NOMO-1 (cell line): ENCODE results near the gene N4BP2.
A peak's percentile ranks its signal among the peaks of the same experiment; 100 is the strongest.

Experiments
- DNase-seq, 2 experiments: peaks; one replicate each; lab custom pipeline; 2025; ENCODE audit not compliant: unreplicated experiment in 2 of 2; lab: John Stamatoyannopoulos, UW

Gene N4BP2

DNA sequence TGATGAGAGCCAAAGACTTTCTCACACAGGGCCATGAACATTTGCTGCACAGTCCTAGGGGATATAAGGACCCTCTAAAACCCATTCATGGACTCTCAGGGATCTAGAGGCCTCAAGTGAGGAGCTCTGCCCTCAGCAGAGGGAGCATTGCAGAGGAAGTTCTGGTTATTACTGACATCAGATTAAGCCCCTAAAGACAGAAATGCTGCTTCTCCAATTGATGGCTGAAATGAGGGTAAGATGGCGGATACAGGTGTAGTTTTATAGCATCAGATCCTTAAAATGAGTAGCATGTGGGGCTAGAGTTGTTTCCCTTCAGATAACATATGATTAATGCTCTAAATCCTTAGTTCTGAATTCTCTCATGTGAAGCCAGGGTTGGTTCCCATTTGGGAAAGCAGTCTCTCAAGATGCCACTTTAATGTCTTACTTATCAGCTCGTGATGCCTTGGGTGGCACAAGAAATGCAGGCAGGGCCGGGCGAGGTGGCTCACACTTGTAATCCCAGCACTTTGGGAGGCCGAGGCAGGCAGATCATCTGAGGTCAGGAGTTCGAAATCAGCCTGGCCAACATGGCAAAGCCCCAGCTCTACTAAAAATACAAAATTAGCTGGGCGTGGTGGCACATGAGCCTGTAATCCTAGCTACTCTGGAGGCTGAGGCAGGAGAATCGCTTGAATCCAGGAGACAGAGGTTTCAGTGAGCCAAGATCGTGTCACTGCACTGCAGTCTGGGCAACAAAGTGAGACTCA, 148.0 kb downstream of the N4BP2 start:
- no peak for DNase-seq

- DNase-seq: peak; percentile 87 to 88
Observed at GRCh38 chr4:40205259-40206198, 148.9 kb downstream of the N4BP2 start.

- DNase-seq: peak in 1 of 2 experiments; percentile 7
Observed at GRCh38 chr4:40206426-40206825, 149.8 kb downstream of the N4BP2 start.
